GM23248 (cell line): ENCODE data around the gene COQ4. TPM values are rescaled to one million over a fixed set of nuclear protein-coding genes. Genes with fewer than 3 reads are reported as not detected.
A peak's percentile ranks its signal among the peaks of the same experiment; 100 is the strongest.

Experiments
- DNase-seq: peaks from one replicate; pipeline ENCODE4 v3.0.0-alpha.2; 2015
- H2AFZ ChIP-seq: fragments of 200-600 bp; sonication (generic); 2 replicates; pipeline ENCODE4 v1.6.1; 2016; ENCODE audit warnings: antibody characterized with exemption
- H3F3A ChIP-seq: fragments of 200-600 bp; sonication (generic); 2 replicates; pipeline ENCODE4 v1.6.1; 2016; ENCODE audit warnings: mild to moderate bottlenecking, antibody characterized with exemption, mixed run types; ENCODE audit not compliant: insufficient read depth
- H3K27ac ChIP-seq: fragments of 200-600 bp; sonication (generic); 2 replicates; pipeline ENCODE4 v1.5.1; 2016; ENCODE audit warnings: mild to moderate bottlenecking
- H3K27me3 ChIP-seq: fragments of 200-600 bp; sonication (generic); replicated peaks from 2 replicates; pipeline ENCODE4 v1.6.1; 2016; ENCODE audit warnings: mild to moderate bottlenecking; ENCODE audit not compliant: insufficient read depth
- H3K36me3 ChIP-seq: fragments of 200-600 bp; sonication (generic); 2 replicates; pipeline ENCODE4 v1.6.1; 2016; ENCODE audit warnings: low read depth, mild to moderate bottlenecking
- H3K4me1 ChIP-seq: fragments of 200-600 bp; sonication (generic); 2 replicates; pipeline ENCODE4 v1.6.1; 2016; ENCODE audit warnings: mild to moderate bottlenecking; ENCODE audit not compliant: insufficient read depth
- H3K4me2 ChIP-seq: fragments of 200-600 bp; sonication (generic); one replicate; pipeline ENCODE4 v1.6.1; 2016; ENCODE audit warnings: mild to moderate bottlenecking; ENCODE audit not compliant: unreplicated experiment
- H3K4me3 ChIP-seq: fragments of 200-600 bp; sonication (generic); 2 replicates; pipeline ENCODE4 v1.5.1; 2016; ENCODE audit warnings: mild to moderate bottlenecking
- H3K79me2 ChIP-seq: fragments of 200-600 bp; sonication (generic); 2 replicates; pipeline ENCODE4 v1.6.1; 2016; ENCODE audit warnings: mild to moderate bottlenecking; ENCODE audit not compliant: insufficient read depth
- H3K9ac ChIP-seq: fragments of 200-600 bp; sonication (generic); 2 replicates; pipeline ENCODE4 v1.6.1; 2016; ENCODE audit warnings: mild to moderate bottlenecking
- H3K9me2 ChIP-seq: fragments of 200-600 bp; sonication (generic); 2 replicates; pipeline ENCODE4 v1.6.1; 2016; ENCODE audit warnings: mixed run types, mild to moderate bottlenecking, moderate library complexity; ENCODE audit not compliant: insufficient read depth
- H3K9me3 ChIP-seq: fragments of 200-600 bp; sonication (generic); one replicate; pipeline ENCODE4 v1.6.1; 2017; ENCODE audit warnings: low read depth
- H4K20me1 ChIP-seq: fragments of 200-600 bp; sonication (generic); 2 replicates; pipeline ENCODE4 v1.6.0; 2016; ENCODE audit not compliant: insufficient read depth
- EZH2 ChIP-seq: fragments of 200-600 bp; sonication (generic); IDR thresholded peaks from 2 replicates; pipeline ENCODE4 v1.6.1; 2018; ENCODE audit warnings: antibody characterized with exemption, mild to moderate bottlenecking; ENCODE audit not compliant: insufficient read depth, poor library complexity, severe bottlenecking
- EZH2phosphoT487 ChIP-seq: fragments of 200-600 bp; sonication (generic); IDR thresholded peaks from 2 replicates; pipeline ENCODE4 v1.6.1; 2018; ENCODE audit warnings: antibody characterized with exemption, moderate library complexity, mild to moderate bottlenecking, low read depth; ENCODE audit not compliant: insufficient read depth
- WGBS, 2 experiments: methylation state at CpG; one replicate each; pipeline ENCODE4 v1.1.6; 2015 to 2017; ENCODE audit warnings: low lambda C conversion rate in 2 of 2, low coverage in 1 of 2; ENCODE audit errors: missing lambda C conversion rate in 2 of 2; 5-methylcytosine and 5-hydroxymethylcytosine counted together
- in situ Hi-C: fragments of 300-500 bp; cut with MboI; formaldehyde crosslinking; loops from 2 replicates; pipeline ENCODE4 v1.15.0; 2020
- polyA plus RNA-seq: library from polyadenylated mRNA; unstranded; fragments of >200 nt; fragmentation: Nextera tagmentation; extraction: Ambion mirVana; gene quantifications from 2 replicates; pipeline ENCODE4 v1.2.1, GENCODE V29; 2016
- total RNA-seq: library from RNA; depleted of rRNA; stranded (reverse); fragments of >200 nt; shearing (Covaris generic); gene quantifications from 2 replicates; pipeline ENCODE4 v1.2.3, GENCODE V29; 2014

COQ4 gene
- total and polyA plus RNA-seq, 2 experiments from 2014 or later = 34.1 to 46.8 TPM

- Histone ChIP-seq H3K27ac (no peak overlapping the region), H3K9me3 (no peaks in the 10 kb centered on the region), H3K4me3 (no peak overlapping the region), H3K9ac (peak overlapping the region; percentile 88), H3F3A (peaks cover 11% of the 10 kb centered on the region; the same call in 1 of the 2 replicates), H3K36me3 (0 out of 2 replicates have a peak, but pooled peaks cover 9% of the 10 kb centered on the region), H3K4me1 (peaks cover 13% of the 10 kb centered on the region), H4K20me1 (no peaks in the 10 kb centered on the region), H3K27me3 (no peaks in the 10 kb centered on the region), H2AFZ (no peak overlapping the region), H3K9me2 (no peaks in the 10 kb centered on the region), H3K4me2 (peak overlapping the region; percentile 83), H3K79me2 (peaks cover 73% of the 10 kb centered on the region)
- WGBS, 2 experiments = 100% methylated on average over 1 of the region's 1 CpG
- DNase-seq = no peak
- in situ Hi-C loops = no loop called here
- TF ChIP-seq EZH2 (no peak), EZH2phosphoT487 (no peak)
Measured at GRCh38 chr9:128324401-128324800, 1.8 kb downstream of the COQ4 start.

DNA sequence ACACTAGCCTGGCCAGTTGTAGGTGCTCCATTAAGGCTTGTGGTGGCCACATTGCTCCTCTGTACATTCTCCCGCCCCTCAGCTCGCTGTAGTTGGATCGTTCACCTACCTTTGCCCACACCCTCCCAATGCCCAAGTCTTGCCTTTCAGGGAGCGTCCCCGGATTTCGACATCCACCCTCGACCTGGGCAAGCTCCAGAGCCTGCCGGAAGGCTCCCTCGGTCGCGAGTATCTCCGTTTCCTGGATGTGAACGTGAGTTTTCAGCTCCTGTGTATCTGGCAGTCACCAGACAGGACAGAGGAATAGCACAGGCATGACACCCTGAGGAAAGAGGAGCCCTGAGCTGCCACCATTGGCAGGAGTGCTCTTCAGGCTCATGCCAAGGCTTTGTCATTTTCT, 3.0 kb downstream of the COQ4 start:
- H3K79me2 ChIP-seq = peaks cover 64% of the 10 kb centered on the region
- no peak overlapping the region for H3K9ac ChIP-seq
- H4K20me1 ChIP-seq = no peaks in the 10 kb centered on the region
- peaks cover 13% of the 10 kb centered on the region for H3K4me1 ChIP-seq
- H3K27ac ChIP-seq = no peak overlapping the region
- H3K9me2 ChIP-seq = no peaks in the 10 kb centered on the region
- H3K9me3 ChIP-seq = no peaks in the 10 kb centered on the region
- 0 out of 2 replicates have a peak, but pooled peaks cover 9% of the 10 kb centered on the region for H3K36me3 ChIP-seq
- H3K4me2 ChIP-seq = no peak overlapping the region
- H3F3A ChIP-seq = peaks cover 11% of the 10 kb centered on the region; the same call in 1 of the 2 replicates
- WGBS, 2 experiments = 85 to 86% methylated on average over 13 of the region's 13 CpGs
- no peak overlapping the region for H3K4me3 ChIP-seq
- no peaks in the 10 kb centered on the region for H3K27me3 ChIP-seq
- H2AFZ ChIP-seq = no peak overlapping the region
- DNase-seq = no peak
- TF ChIP-seq EZH2phosphoT487 = no peak
- TF ChIP-seq EZH2 = no peak
- in situ Hi-C loops = no loop called here

GRCh38 chr9:128333451-128333869, 10.8 kb downstream of the COQ4 start:
- 85 to 89% methylated on average over 11 of the region's 11 CpGs for WGBS, 2 experiments
- no peaks in the 10 kb centered on the region for H3K79me2 ChIP-seq
- H3K4me1 ChIP-seq = no peaks in the 10 kb centered on the region
- H3K4me2 ChIP-seq = no peak overlapping the region
- no peak overlapping the region for H2AFZ ChIP-seq
- no peaks in the 10 kb centered on the region for H3K9me3 ChIP-seq
- H3K4me3 ChIP-seq = no peak overlapping the region
- no peaks in the 10 kb centered on the region for H3K9me2 ChIP-seq
- DNase-seq = no peak
- H3K9ac ChIP-seq = no peak overlapping the region
- in situ Hi-C loops = no loop called here
- H3K27ac ChIP-seq = no peak overlapping the region
- H3K36me3 ChIP-seq = no peaks in the 10 kb centered on the region
- 0 out of 2 replicates have a peak, but pooled peaks cover 6% of the 10 kb centered on the region for H3F3A ChIP-seq
- TF ChIP-seq EZH2 (no peak), EZH2phosphoT487 (no peak)
- H4K20me1 ChIP-seq = no peaks in the 10 kb centered on the region
- no peaks in the 10 kb centered on the region for H3K27me3 ChIP-seq

GRCh38 chr9:128335161-128335560, 12.5 kb downstream of the COQ4 start:
- WGBS, 2 experiments = 41 to 49% methylated on average over 7 of the region's 7 CpGs

DNA sequence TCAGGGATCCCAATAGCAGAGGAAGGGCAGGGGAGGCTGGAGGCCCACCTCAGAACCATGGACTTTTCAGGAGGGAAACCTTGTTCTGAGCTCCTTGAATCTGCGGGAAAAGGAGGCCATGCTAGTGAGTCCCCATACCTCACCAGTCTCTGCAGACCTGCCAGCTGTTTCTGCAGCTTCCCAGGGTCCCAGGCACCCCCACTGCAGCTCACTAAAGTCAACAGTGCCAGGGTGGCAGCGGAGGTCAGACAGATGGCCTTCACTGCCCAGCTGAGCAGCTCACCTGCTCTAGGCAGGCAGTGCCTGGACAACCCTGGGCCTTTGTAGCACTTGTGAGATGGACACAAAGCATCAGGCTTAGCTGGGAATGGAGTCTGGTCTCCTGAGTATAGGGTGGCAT, 13.3 kb downstream of the COQ4 start:
- Histone ChIP-seq H2AFZ (no peak overlapping the region), H3K79me2 (peaks cover under 1% of the 10 kb centered on the region; the same call in 1 of the 2 replicates), H3K9me2 (no peaks in the 10 kb centered on the region), H3F3A (peaks cover 12% of the 10 kb centered on the region), H3K27ac (no peak overlapping the region), H4K20me1 (no peaks in the 10 kb centered on the region), H3K4me1 (no peaks in the 10 kb centered on the region), H3K4me3 (no peak overlapping the region), H3K36me3 (no peaks in the 10 kb centered on the region), H3K9me3 (no peaks in the 10 kb centered on the region), H3K4me2 (no peak overlapping the region), H3K27me3 (no peaks in the 10 kb centered on the region), H3K9ac (no peak overlapping the region)
- TF ChIP-seq EZH2 (no peak), EZH2phosphoT487 (no peak)
- WGBS, 2 experiments = 88 to 94% methylated on average over 2 of the region's 2 CpGs
- DNase-seq = no peak
- in situ Hi-C loops = no loop called here

More at GRCh38 chr9:128335161-128335560, 12.5 kb downstream of the COQ4 start:
- no peak overlapping the region for H2AFZ ChIP-seq
- peaks cover 12% of the 10 kb centered on the region for H3F3A ChIP-seq
- in situ Hi-C loops = no loop called here
- no peaks in the 10 kb centered on the region for H3K9me3 ChIP-seq
- no peaks in the 10 kb centered on the region for H4K20me1 ChIP-seq
- no peaks in the 10 kb centered on the region for H3K27me3 ChIP-seq
- H3K9me2 ChIP-seq = no peaks in the 10 kb centered on the region
- no peak overlapping the region for H3K27ac ChIP-seq
- H3K4me1 ChIP-seq = no peaks in the 10 kb centered on the region
- no peak for TF ChIP-seq EZH2phosphoT487
- no peak for TF ChIP-seq EZH2
- no peak overlapping the region for H3K4me2 ChIP-seq
- no peaks in the 10 kb centered on the region for H3K36me3 ChIP-seq
- H3K79me2 ChIP-seq = no peaks in the 10 kb centered on the region
- no peak overlapping the region for H3K9ac ChIP-seq
- DNase-seq = no peak
- no peak overlapping the region for H3K4me3 ChIP-seq
